ENCODE measurements around the gene SPACA4. TPM values are rescaled to one million over a fixed set of nuclear protein-coding genes. Genes with fewer than 3 reads are reported as not detected.
"Not testable (repeated sequence)": the region's sequence is repeated elsewhere in the genome, so short reads cannot be mapped to it uniquely, and the experiment has no call there.

SPACA4 gene
- total RNA-seq (2014; rRNA removed; shearing (Covaris generic); ENCODE audit: low replicate concordance) = not detected in 2 replicates

DNA sequence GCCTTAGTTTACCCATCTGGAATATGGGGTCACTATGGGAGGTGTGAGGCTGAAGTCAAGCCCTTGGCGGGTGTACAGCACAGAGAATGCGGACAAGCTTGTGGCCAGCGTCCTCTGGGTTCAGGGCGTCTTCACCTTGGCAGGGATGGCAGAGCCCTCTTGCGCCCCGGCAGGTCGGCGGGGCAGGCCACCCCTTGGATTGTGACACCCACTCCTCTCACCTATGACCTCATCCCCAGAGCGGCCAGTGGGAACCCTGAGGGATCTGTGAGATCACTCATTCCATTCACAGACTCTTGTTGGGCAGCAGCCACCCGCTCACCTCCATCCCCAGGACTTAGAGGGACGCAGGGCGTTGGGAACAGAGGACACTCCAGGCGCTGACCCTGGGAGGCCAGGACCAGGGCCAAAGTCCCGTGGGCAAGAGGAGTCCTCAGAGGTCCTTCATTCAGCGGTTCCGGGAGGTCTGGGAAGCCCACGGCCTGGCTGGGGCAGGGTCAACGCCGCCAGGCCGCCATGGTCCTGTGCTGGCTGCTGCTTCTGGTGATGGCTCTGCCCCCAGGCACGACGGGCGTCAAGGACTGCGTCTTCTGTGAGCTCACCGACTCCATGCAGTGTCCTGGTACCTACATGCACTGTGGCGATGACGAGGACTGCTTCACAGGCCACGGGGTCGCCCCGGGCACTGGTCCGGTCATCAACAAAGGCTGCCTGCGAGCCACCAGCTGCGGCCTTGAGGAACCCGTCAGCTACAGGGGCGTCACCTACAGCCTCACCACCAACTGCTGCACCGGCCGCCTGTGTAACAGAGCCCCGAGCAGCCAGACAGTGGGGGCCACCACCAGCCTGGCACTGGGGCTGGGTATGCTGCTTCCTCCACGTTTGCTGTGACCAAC lies at the start of gene SPACA4:
Gene SPACA4, plus strand, starts transcription at position 280 of the 896 bp plus-strand sequence. Its CDS starts 237 bp downstream, at position 517.
- in situ Hi-C loops (cut with HindIII; ENCODE audit: low pct_unique_long_range_greater_than_20kb, low sequenced_read_pairs) = no loop called here
- no peak for DNase-seq (ENCODE audit: low read depth)

- DNase-seq (ENCODE audit: low read depth) = no peak
- in situ Hi-C loops (cut with HindIII; ENCODE audit: low pct_unique_long_range_greater_than_20kb, low sequenced_read_pairs) = no loop called here
Measured at GRCh38 chr19:48556825-48557224, 49.7 kb upstream of the SPACA4 start.

DNA sequence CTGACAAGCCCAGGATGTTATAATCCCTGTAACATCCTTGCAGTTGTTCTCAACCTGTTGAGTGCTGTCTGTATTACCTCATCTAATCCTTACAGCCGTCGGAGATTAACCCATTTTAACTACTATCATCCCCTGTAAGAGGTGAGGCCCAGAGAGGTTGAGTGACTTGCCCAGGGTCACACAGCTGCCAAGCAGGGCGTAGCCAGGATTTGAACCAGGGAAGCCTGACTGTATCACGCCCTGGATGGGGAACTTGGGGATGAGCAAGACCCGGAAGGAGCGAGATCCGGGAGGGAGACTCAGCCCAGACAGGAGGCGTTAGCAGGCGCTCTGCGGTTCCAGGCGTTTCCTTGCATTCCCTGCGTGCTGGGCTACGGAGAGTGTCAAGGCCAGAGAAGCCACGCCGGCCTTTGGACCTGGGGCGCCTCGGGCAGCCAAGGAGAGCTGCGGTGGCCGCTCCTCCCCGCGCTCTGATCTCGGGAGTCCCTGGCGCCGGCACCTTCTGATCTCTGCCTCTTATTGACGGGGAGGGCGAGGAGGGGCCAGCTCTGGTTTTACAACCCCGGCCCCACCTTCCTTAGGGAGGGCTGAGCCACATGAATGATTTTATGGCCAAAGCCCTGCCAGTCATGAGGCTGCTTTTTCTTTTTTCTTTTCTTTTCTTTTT lies 48.4 kb upstream of the SPACA4 start:
- in situ Hi-C loops (cut with HindIII; ENCODE audit: low pct_unique_long_range_greater_than_20kb, low sequenced_read_pairs) = no loop called here
- DNase-seq (ENCODE audit: low read depth) = peak; percentile 100

DNA sequence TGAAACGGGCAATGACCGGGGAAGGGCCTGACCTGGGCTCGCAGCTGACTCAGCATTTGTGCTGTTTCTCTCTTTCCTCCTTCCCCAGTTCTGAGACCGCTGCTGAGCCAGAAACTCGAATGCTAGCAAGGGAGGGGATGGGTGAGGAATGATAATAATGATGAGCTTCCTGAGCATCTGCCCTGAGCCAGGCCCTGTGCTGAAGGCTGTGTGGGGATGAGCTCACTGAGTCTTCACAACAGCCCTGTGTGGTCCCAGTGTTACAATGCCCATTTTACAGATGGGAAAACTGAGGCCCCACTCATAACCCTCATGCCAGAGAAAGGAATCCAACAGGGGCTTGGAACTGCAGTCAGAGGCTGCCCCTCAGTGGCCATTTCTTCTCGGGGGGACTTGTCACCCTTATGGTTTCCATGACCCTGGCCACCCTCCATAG lies 46.4 kb upstream of the SPACA4 start:
- DNase-seq (ENCODE audit: low read depth) = no peak
- in situ Hi-C loops (cut with HindIII; ENCODE audit: low pct_unique_long_range_greater_than_20kb, low sequenced_read_pairs) = no loop called here

DNA sequence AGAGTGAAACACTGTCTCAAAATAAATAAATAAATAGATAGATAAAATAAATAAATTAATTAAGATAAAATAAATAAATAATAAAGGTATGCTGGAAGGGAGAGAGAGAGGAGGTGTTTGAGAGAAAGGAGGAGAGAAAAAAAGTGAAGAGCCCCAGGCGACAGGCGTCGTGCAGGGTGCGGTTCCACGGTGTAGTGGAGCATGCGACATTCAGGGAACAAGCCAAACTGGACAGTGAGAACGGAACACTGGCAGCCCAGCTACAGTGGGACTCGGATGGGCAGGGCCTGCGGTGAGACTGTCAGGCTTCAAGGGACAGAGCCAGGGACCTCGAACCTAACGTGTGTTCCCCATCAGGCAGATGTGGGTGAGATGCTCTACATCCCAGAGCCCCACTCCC lies 45.1 kb upstream of the SPACA4 start:
- peak; percentile 80 for DNase-seq (ENCODE audit: low read depth)
- in situ Hi-C loops (cut with HindIII; ENCODE audit: low pct_unique_long_range_greater_than_20kb, low sequenced_read_pairs) = no loop called here

- in situ Hi-C loops (cut with HindIII; ENCODE audit: low pct_unique_long_range_greater_than_20kb, low sequenced_read_pairs) = no loop called here
- peak; percentile 68 for DNase-seq (ENCODE audit: low read depth)
Measured at GRCh38 chr19:48565090-48565489, 41.5 kb upstream of the SPACA4 start.

DNA sequence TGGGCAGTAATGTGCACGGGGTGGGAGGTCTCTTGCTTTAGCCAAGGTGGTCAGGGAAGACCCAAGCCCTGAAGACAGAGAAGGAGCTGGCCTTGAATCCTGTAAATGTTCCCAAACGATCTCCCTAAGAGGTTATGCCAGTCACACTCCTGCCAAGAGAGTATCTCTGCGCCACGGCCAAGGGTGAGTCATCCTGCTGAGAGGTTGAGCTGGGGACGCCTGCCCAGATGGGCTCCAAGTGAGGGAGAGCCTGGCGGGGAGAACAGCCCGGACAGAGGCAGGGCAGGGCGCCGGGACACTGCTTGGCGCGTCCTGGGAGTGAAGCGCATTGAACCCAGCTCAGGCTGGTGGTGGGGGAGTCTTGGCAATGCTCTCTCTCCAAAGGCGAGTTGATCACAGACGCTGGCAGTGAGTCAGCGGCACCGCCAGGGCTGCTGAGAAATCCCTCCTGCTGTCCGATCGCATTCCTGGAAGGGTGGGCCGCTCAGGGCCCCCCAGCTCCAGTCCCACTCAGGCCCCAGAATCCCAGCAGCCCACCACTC lies 38.1 kb upstream of the SPACA4 start:
- peak; percentile 98 for DNase-seq (ENCODE audit: low read depth)
- in situ Hi-C loops (cut with HindIII; ENCODE audit: low pct_unique_long_range_greater_than_20kb, low sequenced_read_pairs) = no loop called here

DNA sequence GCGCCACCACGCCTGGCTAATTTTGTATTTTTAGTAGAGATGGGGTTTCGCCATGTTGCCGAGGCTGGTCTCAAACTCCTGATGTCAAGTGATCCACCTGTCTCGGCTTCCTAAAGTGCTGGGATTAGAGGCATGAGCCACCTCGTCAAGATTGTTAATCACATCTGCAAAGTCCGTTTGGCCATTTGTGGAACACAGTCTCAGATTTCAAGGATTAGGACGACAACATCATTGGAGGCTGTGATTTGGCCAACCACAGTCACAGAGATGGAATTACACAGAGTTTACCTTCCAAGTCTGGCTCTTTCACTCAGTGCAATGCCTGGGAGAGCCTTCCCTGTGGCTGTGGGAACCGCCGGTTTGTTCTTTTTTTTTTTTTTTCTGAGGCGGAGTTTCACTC lies 36.7 kb upstream of the SPACA4 start:
- in situ Hi-C loops (cut with HindIII; ENCODE audit: low pct_unique_long_range_greater_than_20kb, low sequenced_read_pairs) = no loop called here
- DNase-seq (ENCODE audit: low read depth) = no peak

DNA sequence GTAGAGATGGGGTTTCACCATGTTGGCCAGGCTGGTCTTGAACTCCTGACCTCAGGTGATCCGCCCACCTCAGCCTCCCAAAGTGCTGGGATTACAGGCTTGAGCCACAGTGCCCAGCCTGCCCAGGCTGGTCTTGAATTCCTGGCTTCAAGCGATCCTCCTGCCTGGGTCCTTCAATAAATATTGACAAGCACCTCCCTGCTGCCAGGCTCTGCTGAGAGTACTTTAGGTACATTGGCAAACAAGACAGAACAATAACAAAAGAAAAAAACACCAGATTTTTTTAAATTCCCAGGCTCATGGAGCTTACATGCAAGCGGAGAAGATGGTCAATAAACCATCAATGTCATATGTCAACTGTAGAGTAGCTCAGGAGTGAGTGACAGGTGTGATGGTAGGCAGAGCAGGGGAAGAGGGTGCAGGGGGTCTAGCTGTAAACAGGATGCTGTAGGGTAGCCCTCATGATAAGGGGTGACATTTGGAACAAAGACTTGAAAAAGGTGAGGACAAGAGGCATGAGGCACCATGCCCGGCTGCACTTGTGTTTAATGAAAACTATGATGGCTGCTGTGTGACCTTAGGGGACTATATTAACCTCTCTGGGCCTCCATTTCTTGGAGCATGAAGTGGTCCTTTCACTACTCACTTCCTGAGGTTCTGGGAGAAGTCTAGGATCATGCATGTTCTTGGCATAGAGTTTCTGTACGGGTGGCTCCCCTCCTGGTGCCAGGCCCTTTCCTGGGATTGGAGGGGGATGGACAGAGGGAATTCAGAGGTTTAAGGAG lies 35.0 kb upstream of the SPACA4 start:
- in situ Hi-C loops (cut with HindIII; ENCODE audit: low pct_unique_long_range_greater_than_20kb, low sequenced_read_pairs) = no loop called here
- peak; percentile 65 for DNase-seq (ENCODE audit: low read depth)

GRCh38 chr19:48573163-48573505 lies 33.4 kb upstream of the SPACA4 start:
- in situ Hi-C loops (cut with HindIII; ENCODE audit: low pct_unique_long_range_greater_than_20kb, low sequenced_read_pairs) = no loop called here
- DNase-seq (ENCODE audit: low read depth) = peak; percentile 94

GRCh38 chr19:48575931-48576622 lies 30.5 kb upstream of the SPACA4 start:
- no peak for DNase-seq (ENCODE audit: low read depth)
- in situ Hi-C loops (cut with HindIII; ENCODE audit: low pct_unique_long_range_greater_than_20kb, low sequenced_read_pairs) = no loop called here

- in situ Hi-C loops (cut with HindIII; ENCODE audit: low pct_unique_long_range_greater_than_20kb, low sequenced_read_pairs); DNase-seq (ENCODE audit: low read depth): not testable (repeated sequence)
Measured at GRCh38 chr19:48577908-48578307, 28.6 kb upstream of the SPACA4 start.

DNA sequence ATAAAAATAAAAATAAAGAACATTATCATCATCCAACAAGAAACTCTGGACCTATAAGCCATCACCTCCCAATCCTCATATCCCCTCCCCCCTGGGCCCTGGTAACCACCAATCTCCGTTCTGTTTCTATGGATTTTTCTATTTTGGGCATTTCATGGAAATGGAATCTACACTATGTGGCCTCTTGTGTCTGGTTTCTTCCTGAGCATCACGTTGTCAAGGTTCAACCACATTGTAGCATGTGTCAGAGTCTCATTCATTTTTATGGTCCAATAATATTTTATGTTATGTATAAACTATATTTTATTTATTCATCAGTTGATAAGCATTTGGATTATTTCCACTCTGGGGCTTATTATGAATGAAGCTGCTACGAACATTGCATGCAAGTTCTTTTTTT lies 27.7 kb upstream of the SPACA4 start:
- in situ Hi-C loops (cut with HindIII; ENCODE audit: low pct_unique_long_range_greater_than_20kb, low sequenced_read_pairs) = no loop called here
- DNase-seq (ENCODE audit: low read depth) = no peak

- no peak for DNase-seq (ENCODE audit: low read depth)
- in situ Hi-C loops (cut with HindIII; ENCODE audit: low pct_unique_long_range_greater_than_20kb, low sequenced_read_pairs) = no loop called here
Measured at GRCh38 chr19:48582168-48582567, 24.4 kb upstream of the SPACA4 start.

DNA sequence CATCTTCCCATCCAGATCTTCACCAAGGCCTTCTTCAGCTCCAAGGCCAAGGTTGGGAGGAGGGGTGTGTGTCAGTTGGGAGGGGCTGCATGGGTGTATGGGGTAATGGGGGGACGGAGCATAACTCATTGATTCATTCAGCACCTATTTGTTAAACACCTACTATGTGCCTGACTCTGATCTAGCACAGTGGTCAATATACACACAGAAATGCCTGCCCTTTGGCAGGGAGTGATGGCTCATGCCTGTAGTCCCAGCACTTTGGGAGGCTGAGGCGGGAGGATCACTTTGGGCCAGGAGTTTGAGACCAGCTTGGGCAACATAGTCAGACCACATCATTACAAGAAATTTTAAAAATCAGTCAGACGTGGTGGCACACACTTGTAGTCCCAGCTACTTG lies 19.2 kb upstream of the SPACA4 start:
- no peak for DNase-seq (ENCODE audit: low read depth)
- in situ Hi-C loops (cut with HindIII; ENCODE audit: low pct_unique_long_range_greater_than_20kb, low sequenced_read_pairs) = no loop called here

GRCh38 chr19:48588670-48589401 lies 17.7 kb upstream of the SPACA4 start:
- in situ Hi-C loops (cut with HindIII; ENCODE audit: low pct_unique_long_range_greater_than_20kb, low sequenced_read_pairs) = no loop called here
- DNase-seq (ENCODE audit: low read depth) = peak; percentile 92

GRCh38 chr19:48591021-48591420 lies 15.5 kb upstream of the SPACA4 start:
- DNase-seq (ENCODE audit: low read depth) = no peak
- in situ Hi-C loops (cut with HindIII; ENCODE audit: low pct_unique_long_range_greater_than_20kb, low sequenced_read_pairs) = no loop called here
